HL-60/S4 (cell line): ENCODE results near the gene BATF2.
"Not testable (repeated sequence)": the region's sequence is repeated elsewhere in the genome, so short reads cannot be mapped to it uniquely, and the experiment has no call there.

Source experiments
- in situ Hi-C: fragments of 300-500 bp; cut with MboI; formaldehyde crosslinking; loops from 2 replicates; pipeline ENCODE4 v1.14.3; 2022; ENCODE audit warnings: low sequenced_read_pairs

BATF2 gene

GRCh38 chr11:65013888-65014725 is 17.3 kb upstream of the BATF2 start, which contains the start of gene ARL2:
Gene ARL2, plus strand, starts transcription at chr11:65014160. Its CDS starts 48 bp downstream, at chr11:65014208.
- in situ Hi-C loops = no loop called here

GRCh38 chr11:65013130-65013887 is 16.5 kb upstream of the BATF2 start:
- in situ Hi-C loops = no loop called here

- in situ Hi-C loops = no loop called here
These were observed 12.1 kb upstream of the BATF2 start for GRCh38 chr11:65008873-65009272.

GRCh38 chr11:65008016-65008415 is 11.2 kb upstream of the BATF2 start:
- in situ Hi-C loops = no loop called here

DNA sequence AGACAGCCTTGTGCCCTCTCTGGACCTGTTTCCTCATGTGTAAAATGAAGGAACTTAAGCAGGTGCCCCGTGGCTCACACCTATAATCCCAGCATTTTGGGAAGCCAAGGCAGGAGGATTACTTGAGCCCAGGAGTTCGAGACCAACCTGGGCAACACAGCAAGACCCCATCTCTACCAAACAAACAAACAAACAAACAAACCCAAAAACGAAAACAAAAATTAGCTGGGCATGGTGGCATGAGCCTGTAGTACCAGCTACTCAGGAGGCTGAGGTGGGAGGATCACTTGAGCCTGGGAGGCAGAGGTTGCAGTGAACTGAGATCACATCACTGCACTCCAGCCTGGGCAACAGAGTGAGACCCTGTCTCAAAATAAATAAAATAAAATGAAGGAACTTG is 7.2 kb upstream of the BATF2 start:
- in situ Hi-C loops = not testable (repeated sequence)

GRCh38 chr11:65003282-65003681 is 6.5 kb upstream of the BATF2 start:
- in situ Hi-C loops = no loop called here

DNA sequence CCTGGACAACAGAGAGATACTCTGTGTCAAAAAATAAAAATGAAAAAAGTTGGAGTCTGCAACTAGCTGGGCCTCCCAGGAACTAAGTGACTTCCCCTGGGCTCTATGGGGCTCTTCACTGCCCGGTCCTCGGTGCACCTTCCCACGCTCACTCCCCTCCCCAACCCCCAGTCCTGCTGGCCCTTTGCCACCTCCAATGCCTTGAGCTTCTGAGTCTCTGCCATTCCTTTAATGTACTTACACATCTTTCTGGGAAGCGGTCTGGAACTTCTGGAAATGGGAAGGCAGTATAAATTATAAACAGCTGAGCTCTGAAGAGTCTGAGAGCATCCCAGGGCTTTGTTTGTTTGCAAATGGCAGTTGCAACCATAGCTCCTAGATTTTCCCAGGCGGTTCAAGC is 5.9 kb upstream of the BATF2 start:
- in situ Hi-C loops = no loop called here

DNA sequence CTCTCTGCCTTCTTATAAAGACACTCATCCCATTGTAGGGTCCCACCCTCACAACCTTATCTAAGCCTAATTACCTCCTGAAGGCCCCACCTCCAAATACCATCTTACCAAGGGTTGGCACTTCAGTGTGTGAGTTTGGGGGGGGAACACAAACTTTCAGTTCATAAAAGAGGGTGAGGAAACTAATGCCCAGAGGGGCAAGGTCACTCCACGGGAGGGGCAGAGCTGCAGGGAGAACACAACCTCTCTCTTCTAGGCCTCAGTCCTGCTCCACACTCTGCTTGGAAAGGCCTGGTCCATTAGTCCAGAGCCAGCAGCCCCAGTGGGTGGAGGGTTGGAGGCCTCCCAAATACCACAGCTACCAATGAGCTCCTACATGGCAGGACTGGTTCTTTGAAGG is 2.7 kb upstream of the BATF2 start:
- in situ Hi-C loops = no loop called here

GRCh38 chr11:64998690-64999431 is 2.1 kb upstream of the BATF2 start:
- in situ Hi-C loops = no loop called here

GRCh38 chr11:64998141-64998540 is 1.4 kb upstream of the BATF2 start:
- in situ Hi-C loops = no loop called here

- in situ Hi-C loops = no loop called here
These were observed 453 bp downstream of the BATF2 start for GRCh38 chr11:64996327-64996709.

- in situ Hi-C loops = no loop called here
These were observed 2.5 kb downstream of the BATF2 start for GRCh38 chr11:64994318-64994717.

DNA sequence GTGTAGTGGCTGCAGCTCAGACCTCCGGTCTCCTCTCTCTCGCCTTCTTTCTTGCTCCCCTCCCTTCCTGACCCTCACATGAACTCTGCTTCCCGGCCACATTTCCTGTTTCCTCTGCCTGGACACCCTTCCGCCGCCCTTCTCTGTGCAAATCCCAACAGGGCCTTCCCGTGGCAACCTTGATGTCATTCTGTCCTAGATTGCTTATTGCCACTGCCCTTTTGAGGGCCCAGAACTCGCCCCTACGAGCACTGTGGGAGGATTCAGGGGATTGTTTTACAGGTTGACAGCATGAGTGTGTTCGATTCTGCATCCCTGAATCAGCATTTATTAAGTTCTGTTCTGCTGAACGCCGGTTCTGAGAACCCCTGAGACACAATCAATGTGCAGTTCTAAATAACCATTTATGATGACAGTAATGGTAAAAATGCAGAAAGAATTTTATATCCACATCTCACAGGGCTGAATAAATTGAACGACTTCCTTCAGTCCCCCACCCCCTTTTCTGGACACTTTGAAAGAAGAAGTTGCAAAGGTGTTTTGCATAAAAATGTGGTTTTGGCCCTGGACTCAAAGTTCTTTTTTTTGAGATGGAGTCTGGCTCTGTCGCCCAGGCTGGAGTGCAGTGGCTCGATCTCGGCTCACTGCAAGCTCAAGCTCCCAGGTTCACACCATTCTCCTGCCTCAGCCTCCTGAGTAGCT is 6.4 kb downstream of the BATF2 start:
- in situ Hi-C loops = no loop called here

DNA sequence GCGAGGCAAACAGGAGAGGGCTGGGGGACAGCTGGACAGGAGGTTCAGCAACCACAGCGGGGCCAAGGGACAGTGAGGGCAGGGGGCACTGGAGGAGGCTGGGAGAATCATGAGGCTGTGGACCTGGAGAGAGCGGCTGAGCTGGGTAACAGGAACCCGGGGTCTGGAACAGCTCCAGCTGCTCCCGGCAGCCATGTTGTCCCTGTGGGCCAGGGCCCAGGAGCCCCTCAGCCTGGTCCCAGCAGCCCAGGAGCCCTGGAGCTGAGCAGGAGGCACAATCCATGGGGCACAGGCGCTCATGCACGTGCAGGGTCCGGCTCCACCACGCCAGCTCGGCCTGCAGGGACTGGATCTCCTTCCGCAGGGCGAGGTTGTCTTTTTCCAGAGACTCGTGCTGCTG is 7.4 kb downstream of the BATF2 start:
- in situ Hi-C loops = no loop called here

GRCh38 chr11:64987998-64988854 is 8.5 kb downstream of the BATF2 start:
- in situ Hi-C loops = no loop called here

- in situ Hi-C loops = not testable (repeated sequence)
These were observed 13.4 kb downstream of the BATF2 start for GRCh38 chr11:64983339-64983738.

GRCh38 chr11:64976651-64977050 is 20.1 kb downstream of the BATF2 start:
- in situ Hi-C loops = no loop called here

DNA sequence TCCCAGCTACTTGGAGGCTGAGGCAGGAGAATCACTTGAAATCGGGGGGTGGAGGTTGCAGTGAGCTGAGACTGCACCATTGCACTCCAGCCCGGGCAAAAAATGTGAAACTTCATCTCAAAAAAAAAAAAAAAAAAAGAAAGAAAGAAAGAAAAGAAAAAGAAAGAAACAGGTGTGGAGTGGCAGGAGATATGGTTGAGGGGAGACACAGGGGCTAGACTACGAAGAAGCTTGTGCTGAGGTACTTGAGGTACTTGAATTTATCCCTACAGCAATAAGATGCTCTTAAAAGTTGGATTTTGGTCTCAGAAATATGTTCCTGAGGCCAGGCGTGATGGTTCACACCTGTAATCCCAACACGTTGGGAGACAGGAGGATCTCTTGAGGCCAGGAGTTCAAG is 22.6 kb downstream of the BATF2 start:
- in situ Hi-C loops = no loop called here

DNA sequence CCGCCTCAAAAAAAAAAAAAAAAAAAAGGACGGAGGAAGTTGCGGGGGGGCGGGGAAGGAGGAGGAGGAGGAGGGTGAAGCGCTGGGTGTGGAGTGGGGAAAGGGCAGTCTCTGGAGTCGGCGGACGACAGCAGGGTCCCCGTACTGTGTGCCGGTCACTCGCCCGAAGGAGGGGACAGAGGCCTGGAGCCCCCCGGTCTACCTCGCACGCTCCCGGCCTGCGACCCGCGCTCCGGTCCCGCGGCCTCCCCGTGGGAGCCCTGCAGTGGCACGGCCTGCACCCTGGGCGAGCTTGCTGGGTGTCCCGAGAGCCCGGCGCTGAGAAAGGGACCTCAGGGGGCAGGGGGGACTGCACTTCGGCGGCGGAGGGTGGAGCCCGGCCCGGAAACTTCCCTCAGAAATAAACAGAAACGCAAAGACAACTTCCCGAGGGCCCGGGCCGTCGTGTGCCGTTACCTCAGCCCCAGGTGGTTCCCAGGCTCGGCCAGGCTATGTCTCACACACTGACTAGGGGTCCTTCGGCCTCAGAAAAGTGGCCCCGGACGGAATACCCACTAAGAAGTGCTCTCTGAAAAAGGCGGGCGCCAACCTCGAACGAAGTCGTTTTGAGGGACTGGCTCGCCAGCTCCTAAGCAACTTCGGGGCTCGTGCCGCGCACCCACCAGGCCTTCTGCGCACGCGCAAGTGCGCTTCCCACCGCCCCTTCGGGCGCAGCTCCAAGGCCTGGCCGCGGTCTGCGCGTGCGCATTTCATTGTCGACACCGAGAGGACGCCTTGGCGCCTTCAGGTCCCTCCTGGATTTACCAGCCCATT is 25.1 kb downstream of the BATF2 start, which contains the start of gene MAJIN:
Gene MAJIN, minus strand, starts transcription at position 688 of the 813 bp plus-strand sequence. CDS start 12,703 bp downstream, outside the sequence.
- in situ Hi-C loops = no loop called here
